Measurements from ENCODE around the gene MSI1.

The MSI1 gene

DNA sequence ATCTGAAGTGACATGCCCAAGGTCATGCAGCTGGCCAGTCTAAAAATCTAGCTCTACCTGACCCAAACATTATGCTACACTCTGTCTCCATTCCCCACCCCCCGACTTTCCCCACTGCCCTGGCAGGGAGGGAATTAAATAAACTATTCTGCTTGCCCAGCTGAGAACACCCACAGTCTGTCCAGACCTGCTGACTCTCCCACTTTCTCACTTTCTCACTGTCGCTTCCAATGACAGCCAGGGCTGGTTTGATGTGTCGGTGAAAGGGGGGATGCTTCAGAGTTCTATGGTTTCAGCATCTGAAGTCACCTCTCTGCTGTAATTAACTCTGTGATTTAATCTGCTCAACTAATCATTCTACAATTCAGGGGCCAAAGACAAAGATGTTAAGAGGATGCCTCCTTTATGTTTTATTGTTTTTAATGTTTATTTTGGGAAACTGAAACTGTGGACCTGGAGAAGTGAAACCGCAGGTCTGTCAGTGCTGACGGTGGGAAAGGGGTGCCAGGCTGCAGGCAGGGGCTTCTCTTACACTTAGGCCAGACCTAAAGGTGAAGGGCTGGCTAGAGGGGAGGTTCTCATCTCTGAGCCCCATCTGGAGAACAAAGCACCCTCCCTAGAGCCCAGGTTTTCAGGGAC lies 8.1 kb upstream of the MSI1 start:
- no peak for DNase-seq

DNA sequence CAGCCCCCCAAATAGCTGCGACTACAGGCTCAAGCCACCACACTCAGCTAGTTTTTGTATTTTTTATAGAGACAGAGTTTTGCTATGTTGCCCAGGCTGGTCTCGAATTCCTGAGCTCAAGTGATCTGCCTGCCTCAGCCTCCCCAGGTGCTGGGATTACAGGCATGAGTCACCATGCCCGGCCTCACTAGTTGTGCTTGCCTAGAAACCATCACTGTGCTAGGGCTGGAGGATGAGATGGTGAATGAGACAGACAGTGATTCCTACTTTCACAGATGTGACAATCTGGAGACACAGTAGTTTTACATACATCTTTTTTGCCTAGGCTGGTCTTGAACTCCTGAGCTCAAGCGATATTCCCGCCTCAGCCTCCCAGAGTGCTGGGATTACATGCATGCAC lies 7.5 kb upstream of the MSI1 start:
- no peak for DNase-seq

DNA sequence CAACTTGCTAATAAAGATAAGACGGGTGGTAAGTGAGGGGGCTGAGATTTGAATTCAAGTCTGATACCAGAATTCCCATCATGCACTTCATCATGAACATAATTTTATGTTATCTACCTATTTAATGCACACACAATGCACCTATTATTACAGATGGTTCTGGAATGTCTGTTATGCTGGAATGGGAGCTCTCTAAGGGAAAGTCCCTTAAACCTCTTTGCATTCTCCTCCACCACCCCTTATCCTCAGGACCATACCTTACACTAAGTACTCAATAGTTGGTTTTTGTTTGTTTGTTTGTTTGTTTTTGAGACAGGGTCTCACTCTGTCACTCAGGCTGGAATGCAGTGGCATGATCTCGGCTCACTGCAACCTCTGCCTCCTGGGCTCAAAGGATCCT lies 7.0 kb upstream of the MSI1 start:
- DNase-seq = no peak

DNA sequence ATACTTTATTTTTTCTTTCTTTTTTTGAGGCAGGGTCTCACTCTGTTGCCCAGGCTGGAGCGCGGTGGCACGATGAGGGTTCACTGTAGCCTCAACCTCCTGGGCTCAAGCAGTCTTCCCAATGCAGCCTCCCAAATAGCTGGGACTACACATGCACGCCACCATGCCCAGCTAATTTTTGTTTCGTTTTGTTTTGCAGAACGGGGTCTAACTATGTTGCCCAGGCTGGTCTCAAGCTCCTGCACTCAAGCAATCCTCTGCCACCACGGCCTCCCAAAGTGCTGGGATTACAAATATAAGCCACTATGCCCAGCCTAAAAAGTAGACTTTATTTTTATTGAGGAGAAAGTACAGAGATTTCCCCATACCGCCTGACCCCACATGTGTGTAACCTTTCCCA lies 4.7 kb upstream of the MSI1 start:
- DNase-seq = no peak

DNA sequence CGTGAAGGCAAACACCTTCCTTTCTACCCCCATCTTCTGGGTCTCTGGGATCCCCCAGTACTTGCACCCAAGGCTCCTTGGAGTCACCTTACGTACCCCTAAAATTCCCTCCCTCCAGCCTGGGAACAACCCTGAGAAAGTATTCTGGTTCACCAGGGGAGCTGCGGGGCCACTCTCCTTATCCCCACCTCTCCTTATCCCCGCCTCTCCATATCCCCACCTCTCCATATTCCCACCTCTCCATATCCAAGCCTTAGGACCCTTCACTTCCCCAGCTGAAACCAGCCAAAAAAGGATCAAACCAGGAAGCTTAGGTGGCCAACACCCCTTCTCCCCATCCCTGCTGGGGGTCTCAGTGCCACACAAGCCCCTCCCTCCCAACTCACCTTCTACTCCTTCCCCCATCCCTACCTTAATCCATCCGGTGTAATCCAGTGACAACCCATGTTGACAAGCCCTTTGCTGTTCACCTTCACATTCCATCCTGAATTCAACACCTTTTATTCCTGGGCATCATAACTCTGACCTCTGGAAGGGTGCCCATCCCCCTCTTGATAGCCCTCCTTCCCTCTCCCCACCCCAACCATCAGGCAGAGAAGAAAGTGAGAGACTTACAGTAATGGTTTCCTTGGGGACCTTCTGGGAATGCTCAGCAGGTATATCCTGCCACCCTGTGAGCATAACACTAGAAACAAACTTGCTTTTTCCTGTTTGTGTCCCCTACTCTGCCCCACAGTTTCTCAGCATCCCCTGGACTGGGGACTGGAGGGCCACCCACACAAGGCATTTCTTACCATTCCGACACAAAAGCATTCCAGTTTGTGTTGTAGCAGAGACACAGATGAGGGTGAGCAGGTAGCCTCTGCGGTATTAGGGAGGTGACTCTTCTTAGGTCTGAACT lies 1.6 kb upstream of the MSI1 start:
- no peak for DNase-seq

DNA sequence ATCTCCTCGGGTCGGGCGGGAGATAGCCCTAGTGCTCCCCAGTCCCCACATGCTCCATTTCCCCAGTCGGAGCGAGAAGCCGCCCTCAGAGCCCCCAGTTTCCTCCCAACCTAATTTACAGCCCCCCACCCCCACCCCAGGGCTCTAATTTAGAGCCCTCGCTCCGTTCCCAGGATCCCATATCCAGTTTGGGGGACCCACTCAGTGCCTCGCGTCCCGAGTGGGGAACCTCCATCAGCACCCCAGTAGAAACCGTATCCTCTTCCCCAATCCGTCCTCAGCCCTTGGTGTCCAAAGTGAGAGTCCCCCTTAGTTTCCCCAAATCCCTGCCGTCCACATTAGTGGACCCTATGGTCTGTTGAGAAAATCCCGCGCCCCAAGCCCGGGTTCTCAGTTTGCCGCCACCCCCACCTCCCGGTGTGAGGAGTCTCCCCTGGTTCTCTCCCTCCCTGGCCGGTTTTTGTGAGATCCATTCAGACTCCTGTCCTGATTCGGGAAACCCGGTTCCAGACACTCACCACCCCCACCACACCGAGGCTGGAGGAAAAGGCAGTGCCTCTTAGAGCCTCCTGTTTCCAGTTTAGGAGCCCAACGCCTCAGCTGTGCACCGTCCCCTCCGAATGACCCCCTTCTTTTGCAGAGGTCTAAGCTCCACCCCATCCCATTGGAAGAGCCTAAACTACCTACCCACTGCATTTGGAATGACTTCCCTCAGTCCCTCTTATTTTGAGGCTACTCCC lies 809 bp upstream of the MSI1 start:
- no peak for DNase-seq

DNA sequence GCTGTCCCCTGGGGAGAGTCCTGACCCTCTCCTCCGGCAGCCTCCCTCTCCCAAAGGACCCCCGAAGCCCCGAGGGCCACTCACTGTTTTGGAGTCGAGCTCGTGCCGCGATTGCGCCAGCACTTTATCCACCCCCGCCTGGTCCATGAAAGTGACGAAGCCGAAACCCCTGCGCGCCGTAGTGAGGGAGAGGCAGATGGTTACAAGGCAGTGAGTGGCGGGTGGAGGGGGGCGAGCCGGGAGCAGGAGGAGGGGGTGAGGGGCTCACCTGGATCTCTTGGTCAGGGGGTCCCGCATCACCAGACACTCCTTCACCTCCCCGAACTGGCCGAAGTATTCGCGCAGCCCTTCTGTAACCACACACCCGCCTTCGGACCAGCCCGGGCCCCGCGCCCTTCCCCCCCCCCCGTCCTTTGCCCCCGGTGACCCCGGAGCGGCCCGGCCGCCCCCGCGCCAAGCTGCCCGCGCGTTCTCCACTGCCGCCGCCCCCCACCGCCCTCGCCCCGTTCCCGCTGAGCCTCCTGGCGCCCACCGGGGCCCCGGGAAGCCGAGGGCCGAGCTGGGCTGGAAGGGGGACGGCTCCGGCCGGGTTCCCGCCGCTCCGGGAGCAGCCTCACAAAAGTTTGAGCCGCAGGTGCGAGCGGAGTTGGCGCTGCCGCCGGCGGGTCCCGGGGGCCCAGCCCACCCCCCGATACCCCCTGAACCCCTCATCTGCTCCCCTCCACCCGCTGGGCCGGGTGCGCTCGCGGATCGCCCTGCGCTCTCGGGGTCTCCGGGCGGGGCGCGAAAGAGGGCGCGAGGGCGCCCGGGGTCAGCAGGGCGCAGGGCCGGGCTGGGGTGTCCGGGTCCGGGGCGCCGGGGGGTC lies 808 bp downstream of the MSI1 start:
- peak; percentile 28 for DNase-seq

DNA sequence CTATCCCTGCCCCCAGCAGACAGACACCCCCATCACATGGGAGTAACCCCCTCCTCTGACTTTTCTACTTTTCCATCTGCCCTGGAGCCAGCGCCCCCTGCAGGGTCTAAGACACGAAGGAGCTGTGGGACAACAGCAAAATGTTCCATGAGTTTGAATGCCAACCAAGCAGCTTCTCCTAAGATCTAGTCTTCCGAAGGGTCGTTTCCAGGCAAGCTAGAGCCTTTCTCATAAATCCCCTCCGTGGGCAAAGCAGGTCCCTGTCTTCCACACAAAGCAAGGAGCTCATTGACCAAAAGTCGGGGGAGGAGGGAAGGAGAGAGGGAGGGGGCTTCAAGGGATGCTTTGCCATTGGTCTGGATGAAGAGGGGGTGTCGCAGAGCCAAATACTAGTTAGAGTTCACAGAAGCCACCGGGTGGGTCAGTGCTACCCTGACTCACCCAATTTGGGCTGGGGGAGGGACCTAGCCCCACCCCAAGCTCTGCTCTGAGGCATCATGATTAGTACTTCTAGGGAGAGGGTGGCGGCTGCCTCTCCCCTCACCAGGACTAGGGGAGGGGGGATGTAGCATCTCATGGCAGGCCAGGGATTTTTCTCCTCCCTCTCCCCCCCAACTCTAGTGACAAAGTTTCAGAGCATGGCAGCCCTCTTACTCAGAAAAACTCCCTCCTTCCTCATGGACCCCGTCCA lies 1.6 kb downstream of the MSI1 start:
- no peak for DNase-seq

DNA sequence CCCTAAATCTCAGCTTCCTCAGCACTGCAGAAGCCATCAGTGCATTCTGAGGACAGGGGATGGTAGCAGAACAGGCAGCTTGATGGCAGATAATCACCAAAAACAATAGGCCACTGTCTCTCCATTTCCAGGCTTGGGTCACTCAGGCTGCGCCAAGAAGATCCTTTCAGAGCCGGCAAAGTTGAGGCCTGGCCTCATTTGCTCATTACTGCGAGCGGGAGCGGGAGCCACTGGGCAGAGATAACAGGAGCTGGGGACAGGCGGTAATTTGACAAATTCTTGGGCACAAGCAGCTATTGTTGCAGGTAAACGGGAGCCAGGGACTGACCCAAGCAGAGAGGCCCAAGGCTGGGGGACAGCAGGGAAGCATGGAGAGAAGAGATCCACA lies 2.1 kb downstream of the MSI1 start:
- DNase-seq = no peak

DNA sequence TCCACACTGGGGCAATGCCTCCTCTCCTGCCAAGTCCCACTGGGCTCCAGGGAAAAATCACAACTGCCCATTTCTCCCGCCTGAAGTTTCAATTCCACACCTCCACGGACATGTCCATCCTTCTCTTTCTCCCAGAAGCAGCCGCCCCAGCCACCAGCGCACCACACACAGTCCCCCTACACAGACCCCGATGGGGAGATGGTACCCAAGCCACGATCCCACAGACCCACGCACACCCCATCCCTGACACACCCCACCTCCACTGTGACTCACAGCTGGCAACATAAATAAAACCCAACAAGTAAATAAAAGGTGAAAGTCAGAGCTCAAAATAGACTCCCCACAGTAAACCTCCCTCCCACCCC lies 2.6 kb downstream of the MSI1 start:
- DNase-seq = no peak

DNA sequence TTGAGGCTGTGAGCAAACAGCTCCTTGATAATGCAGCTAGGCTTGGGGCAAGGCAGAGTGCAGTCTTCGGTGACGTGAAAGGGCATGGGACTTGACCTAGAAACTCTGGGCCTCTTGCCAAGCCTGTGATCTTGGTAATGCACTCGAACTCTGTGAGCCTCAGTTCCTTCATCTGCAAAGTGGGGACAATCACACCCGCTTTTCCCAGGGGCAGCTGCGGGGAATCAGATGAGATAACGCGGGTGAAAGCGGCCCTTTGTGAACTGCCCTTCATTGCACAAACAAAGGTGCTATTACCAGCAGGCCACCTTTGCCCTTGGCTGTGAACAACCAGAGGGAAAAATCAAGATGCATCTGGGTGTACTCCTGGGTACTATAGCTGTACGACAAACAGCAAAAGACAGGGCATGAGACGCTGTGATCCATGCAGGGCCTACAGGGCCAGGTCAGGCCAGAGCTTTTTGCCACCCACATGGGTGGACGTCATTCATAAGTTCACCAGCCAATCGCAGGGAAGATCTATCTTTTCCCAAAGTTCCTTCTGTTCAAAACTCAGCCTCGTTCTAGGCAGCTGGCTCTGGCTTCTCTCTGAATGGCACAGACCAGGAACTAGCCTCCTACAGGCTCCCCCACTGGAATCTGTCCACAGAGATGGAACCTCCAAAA lies 3.2 kb downstream of the MSI1 start:
- no peak for DNase-seq

DNA sequence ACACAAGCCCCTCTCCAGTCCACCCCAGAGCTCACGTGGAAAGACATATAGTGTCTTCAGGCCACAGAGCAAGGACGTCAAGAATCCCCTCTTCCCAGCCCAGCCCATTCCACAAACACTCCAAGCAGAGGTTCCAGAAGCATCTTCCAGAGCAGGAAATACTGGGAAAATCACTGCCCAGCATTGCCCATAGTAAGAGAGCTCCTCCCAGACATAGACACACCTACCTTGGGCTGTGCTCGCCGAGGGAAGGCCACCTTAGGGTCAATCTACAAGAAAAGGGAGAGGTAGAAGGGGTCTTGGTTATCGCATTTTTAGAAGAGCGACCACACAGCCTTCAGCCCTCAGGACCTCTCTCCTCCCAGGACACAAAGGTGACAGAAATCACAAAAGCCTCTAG lies 4.5 kb downstream of the MSI1 start:
- DNase-seq = no peak

DNA sequence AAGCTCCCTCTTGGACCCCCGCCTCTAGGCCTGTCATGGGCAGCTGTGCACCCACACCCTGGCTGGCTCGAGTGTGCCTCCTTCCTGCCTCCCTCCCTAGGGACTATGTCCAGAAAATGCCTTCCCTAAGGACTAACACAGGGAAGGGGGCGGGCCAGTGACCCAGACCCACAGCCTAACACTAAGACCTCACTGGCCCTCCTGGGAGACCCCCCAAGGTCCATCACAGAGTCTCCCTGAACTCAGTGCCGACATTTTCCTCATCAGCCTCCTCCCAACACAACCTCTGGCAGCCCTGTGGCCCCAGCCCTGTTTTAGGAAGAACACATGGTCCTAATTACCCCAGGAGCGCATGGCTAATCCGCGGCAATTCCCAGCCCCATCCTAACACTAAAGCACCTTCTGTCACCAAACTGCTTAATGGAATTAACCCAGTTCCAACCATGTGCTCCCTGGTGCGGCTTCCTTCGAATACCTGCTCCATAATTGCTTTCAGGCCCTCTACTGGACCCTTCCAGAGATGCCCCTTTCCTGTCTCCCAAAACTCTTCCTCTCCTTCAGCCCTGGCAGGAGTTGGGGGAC lies 5.6 kb downstream of the MSI1 start:
- peak; percentile 54 for DNase-seq

DNA sequence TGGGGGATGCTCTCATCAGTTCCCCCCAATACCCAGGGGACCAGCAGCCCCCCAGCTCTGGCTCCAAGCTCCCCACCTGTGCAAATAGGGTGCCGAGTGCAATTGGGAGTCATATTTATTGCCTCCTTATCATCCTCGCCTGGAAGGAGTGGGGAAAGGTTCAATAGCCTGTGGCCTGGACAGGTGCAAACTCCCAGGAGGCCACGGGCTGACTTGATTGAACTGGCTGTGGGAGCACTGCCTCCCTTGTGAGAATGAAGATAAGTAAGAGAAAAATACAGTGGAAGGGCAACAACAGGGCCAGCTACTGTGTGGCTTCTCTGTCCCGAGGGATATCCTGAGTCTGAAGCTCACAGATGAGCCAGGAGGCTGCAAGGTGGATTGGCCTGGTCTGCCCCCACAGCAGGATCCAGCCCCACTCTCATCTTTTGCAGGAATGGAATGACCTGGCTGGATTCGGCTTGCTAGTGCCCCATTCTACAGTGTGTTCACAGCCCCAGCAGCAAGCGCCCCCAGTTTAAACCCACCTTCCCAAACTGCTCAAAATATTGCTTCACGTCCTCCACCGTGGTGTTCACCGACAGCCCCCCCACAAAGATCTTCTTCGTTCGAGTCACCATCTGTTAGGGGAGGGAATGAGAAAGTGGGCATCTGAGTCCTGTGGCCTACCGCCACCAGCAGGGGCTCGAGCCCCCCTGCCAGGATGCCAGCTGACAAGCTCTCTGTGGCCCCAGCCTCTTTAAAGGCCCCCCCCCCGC lies 6.3 kb downstream of the MSI1 start:
- DNase-seq = peak; percentile 31

DNA sequence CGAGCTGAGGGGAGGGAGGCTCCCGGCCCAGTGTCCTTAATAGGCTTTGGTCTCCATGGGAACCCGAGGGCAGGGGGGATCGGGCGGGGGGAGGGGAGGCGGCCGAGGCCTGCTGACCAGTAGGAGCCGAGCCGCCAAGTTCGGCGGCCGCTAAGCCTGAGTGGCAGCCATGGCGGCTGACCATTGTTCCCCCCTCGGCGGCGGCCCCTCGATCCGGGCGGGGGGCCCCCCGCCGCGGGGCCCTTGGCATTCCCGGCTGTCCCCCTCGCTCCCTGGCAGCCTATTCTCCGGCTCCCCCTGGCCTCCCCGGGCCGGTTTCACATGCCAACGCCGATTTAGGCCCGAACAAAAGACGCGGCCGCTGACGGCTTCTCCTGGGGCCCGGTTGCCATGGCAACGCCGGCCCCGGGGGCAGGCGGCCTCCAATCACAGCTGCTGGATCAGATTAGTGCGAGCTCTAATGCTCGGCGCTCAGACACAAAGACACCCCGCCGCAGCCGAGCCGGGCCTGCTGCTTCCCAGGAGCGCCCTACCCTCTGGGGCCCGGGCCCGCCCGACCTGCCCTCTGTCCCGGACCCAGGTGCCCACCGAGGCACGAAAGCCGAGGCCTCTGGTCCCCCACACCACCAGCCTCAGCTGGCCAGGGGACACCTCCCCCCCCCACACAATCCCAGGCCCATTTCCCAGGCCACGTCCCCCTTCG lies 7.3 kb downstream of the MSI1 start:
- peak; percentile 93 for DNase-seq

DNA sequence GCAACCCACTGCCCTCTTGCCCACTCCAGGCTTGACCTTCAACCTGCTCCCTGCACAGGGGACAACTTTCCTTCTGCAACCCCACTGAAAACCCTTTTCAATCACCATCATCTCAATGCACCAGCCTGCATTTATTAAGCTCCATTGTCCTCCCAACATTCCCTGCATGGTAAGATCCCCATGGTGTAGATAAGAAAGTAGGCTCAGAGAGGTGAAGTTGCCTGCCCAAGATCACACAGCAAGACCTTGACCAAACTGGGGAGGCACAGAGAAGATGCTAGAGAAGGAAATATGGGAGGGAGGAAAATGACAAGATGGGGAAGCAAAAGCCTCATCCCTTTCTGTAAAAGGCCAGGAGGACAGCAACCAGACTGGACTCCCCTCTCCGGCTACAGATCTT lies 9.8 kb downstream of the MSI1 start:
- DNase-seq = no peak

DNA sequence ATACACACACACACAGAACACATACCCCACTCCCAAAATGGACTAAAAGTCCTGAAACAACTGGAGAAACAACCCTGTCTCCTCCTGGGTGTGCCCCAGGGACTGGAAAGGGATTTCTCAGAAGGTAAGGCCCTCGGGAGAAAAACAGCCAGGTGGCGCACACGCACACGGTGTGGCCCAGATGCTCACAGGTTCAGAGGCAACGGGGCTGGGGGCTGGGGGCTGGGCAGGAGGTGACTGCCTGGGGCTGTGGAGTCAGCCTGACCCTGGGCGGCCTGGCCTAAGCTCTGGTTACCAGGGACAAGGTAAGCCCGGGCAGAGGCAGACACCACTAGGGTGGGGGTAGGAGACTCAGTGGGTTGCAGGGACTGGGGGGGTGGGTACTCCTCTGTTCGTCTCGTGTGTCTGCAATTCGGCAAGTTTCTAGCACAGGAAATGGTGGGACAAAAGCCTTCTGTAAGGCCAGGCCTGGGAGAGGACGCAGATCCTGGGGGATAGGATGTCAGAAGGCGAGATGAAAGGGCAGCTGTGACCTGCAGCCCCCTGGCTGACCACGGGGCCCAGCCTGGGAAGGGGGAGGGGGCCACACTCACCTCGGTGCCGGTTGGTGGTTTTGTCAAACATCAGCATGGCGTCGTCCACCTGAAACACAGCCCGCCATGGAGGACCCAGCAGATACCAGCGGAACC lies 10.4 kb downstream of the MSI1 start:
- peak; percentile 35 for DNase-seq

DNA sequence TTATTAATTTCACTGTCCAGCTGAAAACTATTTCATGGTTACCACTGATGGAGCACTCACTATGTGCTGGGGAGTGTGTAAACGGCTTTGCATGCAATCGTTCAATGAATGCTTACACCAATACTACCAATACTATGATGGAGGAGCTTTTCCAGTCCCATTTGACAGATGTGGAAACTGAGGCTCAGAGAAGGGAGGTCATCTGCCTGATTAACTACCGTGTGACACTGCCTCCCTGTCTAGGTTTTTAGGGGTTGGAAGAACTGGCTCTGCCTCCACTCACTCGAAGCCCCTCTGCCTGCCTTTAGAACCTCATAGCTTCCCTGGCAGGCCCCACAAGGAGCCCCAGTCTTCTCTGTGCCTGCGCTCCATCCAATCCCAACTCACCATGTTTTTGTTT lies 11.9 kb downstream of the MSI1 start:
- no peak for DNase-seq

DNA sequence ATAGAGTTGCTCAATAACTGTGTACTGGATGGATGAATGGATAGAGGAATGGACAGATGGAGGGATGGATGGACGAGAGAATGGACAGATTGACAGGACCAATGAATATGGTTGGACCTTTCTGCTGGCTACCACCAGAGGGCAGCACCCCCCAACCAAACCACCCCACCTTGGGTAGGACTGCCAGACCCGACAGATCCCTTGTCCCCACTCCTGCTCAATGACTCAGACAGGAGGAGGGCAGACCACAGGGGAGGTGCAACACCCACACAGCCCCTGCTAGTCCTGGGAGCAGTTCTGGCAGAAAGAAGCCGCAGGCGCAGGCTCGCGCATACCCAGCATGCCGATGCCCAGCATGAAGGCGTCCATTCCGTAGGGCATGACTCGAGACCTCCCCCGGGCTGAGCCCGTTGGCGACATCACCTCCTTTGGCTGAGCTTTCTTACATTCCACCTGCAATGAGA lies 12.4 kb downstream of the MSI1 start:
- DNase-seq = peak; percentile 28

Data from NCI-H2171 (cell line).